Peyer's patch (tissue), 4 donors: ENCODE data around the gene CNTNAP2. TPM values are rescaled to one million over a fixed set of nuclear protein-coding genes. Genes with fewer than 3 reads are reported as not detected.

Source experiments
- DNase-seq, 3 donors: peaks; one replicate each; pipeline ENCODE4 v3.0.0-alpha.2; 2017 to 2019
- H3K27ac ChIP-seq, 4 donors: fragments of 200-600 bp; sonication (generic); one replicate each; pipeline ENCODE4 v1.5.1; 2016 to 2019
- H3K27me3 ChIP-seq, 2 donors: fragments of 200-600 bp; sonication (generic); one replicate each; pipeline ENCODE4 v1.5.1; 2019
- H3K36me3 ChIP-seq, 3 donors: fragments of 200-600 bp; sonication (generic); one replicate each; pipeline ENCODE4 v1.5.1; 2016 to 2019
- H3K4me1 ChIP-seq, 4 donors: fragments of 200-600 bp; sonication (generic); one replicate each; pipeline ENCODE4 v1.5.1; 2016 to 2019
- H3K4me3 ChIP-seq, 4 donors: fragments of 200-600 bp; sonication (generic); 1 replicate in 3 of 4; 2 replicates in 1 of 4; pipeline ENCODE4 v1.5.1; 2016 to 2019; ENCODE audit warnings: mild to moderate bottlenecking in 1 of 4
- H3K9me3 ChIP-seq, 4 donors: fragments of 200-600 bp; sonication (generic); one replicate each; pipeline ENCODE4 v1.5.1; 2016 to 2019; ENCODE audit warnings: mild to moderate bottlenecking in 1 of 4
- POLR2A ChIP-seq, 2 donors: fragments of 450-650 bp; IDR thresholded peaks; one replicate each; pipeline ENCODE4 v1.5.1; 2017; ENCODE audit warnings: antibody characterized with exemption in 2 of 2, mild to moderate bottlenecking in 2 of 2, moderate library complexity in 2 of 2
- total RNA-seq, 4 donors: library from RNA; depleted of rRNA; stranded (reverse); fragments of >200 nt; gene quantifications; one replicate each; pipeline ENCODE4 v1.1.0, GENCODE V29; 2016
- TF ChIP-seq, protein P1 (sequence below), 6 experiments: fragments of 450-650 bp in 4 of 6; fragments of 200-600 bp in 2 of 6; sonication (generic) in 1 of 6; IDR thresholded peaks; one replicate each; pipeline ENCODE4 v1.5.1; 2017 to 2019; ENCODE audit warnings: antibody characterized with exemption in 6 of 6, mild to moderate bottlenecking in 3 of 6, moderate library complexity in 1 of 6

CNTNAP2 gene
- total RNA-seq, 4 donors from 2014 or later: 1.5 to 4.9 (median 3.6) TPM

DNA sequence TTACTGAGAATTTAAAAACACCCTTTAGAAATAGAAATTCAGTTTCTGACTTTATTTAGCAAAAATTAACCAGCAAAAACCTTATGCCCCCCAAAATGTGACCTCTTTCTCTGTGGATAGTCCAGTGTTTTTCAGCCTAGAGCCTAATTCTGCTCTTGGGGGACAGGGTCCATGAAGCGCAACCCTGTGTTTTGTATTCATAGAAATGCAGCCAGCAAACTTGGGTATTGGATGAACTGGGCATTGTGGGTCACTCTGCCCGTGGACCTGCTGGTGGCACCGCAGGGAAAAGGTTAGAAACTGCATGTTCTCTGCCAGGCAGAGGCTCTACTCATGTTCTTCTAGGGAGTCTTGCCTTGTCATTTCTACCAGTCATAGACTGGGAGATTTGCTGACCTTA lies 1686.5 kb downstream of the CNTNAP2 start:
- Histone ChIP-seq H3K36me3 (no peaks in the 10 kb centered on the region), H3K27me3 (no peaks in the 10 kb centered on the region), H3K4me3 (no peak overlapping the region), H3K9me3 (no peaks in the 10 kb centered on the region), H3K4me1 (no peaks in the 10 kb centered on the region), H3K27ac (no peak overlapping the region)
- DNase-seq: no peak
- TF ChIP-seq POLR2A (IDR thresholded peaks at IDR 0.05): no peak
- TF ChIP-seq, protein P1, sequence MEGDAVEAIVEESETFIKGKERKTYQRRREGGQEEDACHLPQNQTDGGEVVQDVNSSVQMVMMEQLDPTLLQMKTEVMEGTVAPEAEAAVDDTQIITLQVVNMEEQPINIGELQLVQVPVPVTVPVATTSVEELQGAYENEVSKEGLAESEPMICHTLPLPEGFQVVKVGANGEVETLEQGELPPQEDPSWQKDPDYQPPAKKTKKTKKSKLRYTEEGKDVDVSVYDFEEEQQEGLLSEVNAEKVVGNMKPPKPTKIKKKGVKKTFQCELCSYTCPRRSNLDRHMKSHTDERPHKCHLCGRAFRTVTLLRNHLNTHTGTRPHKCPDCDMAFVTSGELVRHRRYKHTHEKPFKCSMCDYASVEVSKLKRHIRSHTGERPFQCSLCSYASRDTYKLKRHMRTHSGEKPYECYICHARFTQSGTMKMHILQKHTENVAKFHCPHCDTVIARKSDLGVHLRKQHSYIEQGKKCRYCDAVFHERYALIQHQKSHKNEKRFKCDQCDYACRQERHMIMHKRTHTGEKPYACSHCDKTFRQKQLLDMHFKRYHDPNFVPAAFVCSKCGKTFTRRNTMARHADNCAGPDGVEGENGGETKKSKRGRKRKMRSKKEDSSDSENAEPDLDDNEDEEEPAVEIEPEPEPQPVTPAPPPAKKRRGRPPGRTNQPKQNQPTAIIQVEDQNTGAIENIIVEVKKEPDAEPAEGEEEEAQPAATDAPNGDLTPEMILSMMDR (IDR thresholded peaks at IDR 0.05): no peak

DNA sequence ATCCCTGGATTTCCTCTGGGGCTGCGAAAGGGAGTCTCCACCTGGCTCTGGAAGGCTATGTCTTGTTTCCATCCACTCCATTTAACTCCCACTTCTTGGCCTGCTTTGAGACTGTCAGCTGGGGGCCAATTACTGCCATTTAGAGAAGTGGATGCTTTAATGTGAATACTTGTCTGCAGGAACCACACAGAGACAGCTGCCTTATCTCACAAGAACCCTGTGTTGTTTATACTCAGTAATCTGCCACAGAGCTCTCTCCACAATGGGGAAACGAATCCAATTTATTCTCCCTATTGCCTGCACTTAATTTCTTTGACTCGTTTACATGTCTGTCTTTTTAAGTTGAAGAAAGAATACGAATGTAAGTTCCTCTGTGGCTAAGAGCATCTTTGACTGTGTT lies 1687.0 kb downstream of the CNTNAP2 start:
- H3K4me1 ChIP-seq: no peaks in the 10 kb centered on the region
- H3K27me3 ChIP-seq: no peaks in the 10 kb centered on the region
- no peak for DNase-seq
- TF ChIP-seq POLR2A (IDR thresholded peaks at IDR 0.05): no peak
- TF ChIP-seq, protein P1 (IDR thresholded peaks at IDR 0.05): no peak
- no peak overlapping the region for H3K4me3 ChIP-seq
- H3K27ac ChIP-seq: no peak overlapping the region
- no peaks in the 10 kb centered on the region for H3K9me3 ChIP-seq
- H3K36me3 ChIP-seq: no peaks in the 10 kb centered on the region

DNA sequence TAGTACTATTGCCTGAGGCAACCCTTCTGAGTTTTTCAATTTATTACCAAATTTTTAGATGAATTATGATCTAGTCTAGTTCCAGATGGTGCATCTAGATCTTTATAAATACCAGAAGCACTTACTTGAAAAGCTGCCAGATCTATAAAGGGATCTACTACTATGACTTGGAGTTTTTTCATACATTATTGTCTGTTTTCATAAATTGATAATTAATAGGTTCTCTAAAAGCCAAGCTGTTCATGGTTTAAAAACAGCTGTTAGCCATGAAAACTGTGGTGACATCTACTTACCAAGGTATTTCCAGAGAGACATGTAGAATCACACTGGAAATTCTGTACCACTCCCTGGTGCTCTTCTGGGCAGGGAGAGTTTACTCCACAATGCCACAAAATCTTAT lies 1687.4 kb downstream of the CNTNAP2 start:
- TF ChIP-seq POLR2A (IDR thresholded peaks at IDR 0.05): no peak
- TF ChIP-seq, protein P1 (IDR thresholded peaks at IDR 0.05): no peak
- no peaks in the 10 kb centered on the region for H3K36me3 ChIP-seq
- no peak overlapping the region for H3K27ac ChIP-seq
- no peaks in the 10 kb centered on the region for H3K9me3 ChIP-seq
- no peaks in the 10 kb centered on the region for H3K27me3 ChIP-seq
- no peak for DNase-seq
- H3K4me3 ChIP-seq: no peak overlapping the region
- H3K4me1 ChIP-seq: no peaks in the 10 kb centered on the region

DNA sequence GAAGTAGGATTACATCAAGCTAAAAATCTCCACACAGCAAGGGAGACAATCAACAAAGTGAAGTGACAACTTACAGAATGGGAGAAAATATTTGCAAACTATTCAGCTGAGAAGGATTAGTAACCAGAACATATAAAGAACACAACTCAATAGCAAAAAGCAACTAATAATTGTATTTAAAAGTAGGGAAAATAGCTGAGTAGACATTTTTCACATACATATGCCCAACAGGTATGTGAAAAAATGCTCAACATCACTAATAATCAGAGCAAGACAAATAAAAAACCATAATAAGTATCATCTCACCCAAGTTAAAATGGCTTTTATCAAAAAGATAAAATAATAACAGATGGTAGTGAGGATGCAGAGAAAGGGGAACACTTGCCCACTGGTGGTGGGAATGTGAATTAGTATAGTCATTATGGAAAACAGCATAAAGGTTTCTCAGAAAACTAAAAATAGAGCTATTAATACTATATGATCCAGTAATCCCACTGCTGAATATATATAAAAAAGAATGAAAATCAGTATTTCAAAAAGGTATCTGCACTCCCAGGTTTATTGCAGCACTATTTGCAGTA lies 1689.5 kb downstream of the CNTNAP2 start:
- H3K36me3 ChIP-seq: no peaks in the 10 kb centered on the region

DNA sequence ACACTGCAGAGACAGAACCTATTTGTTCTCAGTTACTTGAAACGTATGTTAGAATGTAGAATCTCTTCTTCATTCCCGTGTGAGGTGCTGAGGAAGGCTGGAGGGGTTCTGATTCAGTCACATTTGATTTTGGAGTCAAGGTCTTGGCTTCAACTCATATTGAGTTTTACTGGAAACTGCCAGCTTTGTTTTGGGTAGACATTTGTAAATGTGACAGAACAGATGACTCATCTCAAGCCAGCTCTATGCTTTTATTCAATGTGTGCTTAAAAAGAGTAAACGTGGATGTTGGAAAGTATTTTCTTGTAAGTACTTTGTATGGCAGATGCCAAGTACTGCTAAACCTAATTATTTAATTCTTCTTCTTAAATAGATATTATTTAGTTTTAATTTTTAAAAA lies 1693.2 kb downstream of the CNTNAP2 start:
- no peaks in the 10 kb centered on the region for H3K9me3 ChIP-seq
- H3K4me3 ChIP-seq: no peak overlapping the region
- H3K27me3 ChIP-seq: no peaks in the 10 kb centered on the region
- no peak overlapping the region for H3K27ac ChIP-seq
- H3K4me1 ChIP-seq: no peaks in the 10 kb centered on the region
- no peak for DNase-seq
- H3K36me3 ChIP-seq: no peaks in the 10 kb centered on the region
- no peak for TF ChIP-seq POLR2A (IDR thresholded peaks at IDR 0.05)
- TF ChIP-seq, protein P1 (IDR thresholded peaks at IDR 0.05): no peak

More for the DNA sequence above, 1689.5 kb downstream of the CNTNAP2 start:
- Histone ChIP-seq H3K27ac (no peak overlapping the region), H3K27me3 (no peaks in the 10 kb centered on the region), H3K9me3 (no peaks in the 10 kb centered on the region), H3K4me1 (no peaks in the 10 kb centered on the region), H3K4me3 (no peak overlapping the region)
- no peak for TF ChIP-seq POLR2A (IDR thresholded peaks at IDR 0.05)
- TF ChIP-seq, protein P1 (IDR thresholded peaks at IDR 0.05): no peak
- DNase-seq: no peak

DNA sequence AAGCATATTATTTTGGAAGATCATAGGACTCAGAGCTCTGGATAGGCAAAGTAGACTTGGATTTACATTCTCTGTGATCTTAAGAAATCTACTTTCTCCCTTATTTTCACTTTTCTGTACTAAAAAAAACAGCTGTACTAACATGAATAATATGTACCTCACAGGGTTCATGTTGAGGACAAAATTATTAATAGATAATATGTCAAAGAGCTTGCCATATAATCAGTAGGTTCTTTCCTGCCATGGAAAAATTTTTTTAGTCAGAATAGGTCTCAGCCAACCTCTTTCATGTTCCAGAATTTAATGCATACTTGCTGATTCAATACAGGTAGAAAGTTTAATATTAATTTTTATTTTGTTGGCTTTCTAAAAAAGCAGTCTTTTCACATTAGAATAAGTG lies 1693.7 kb downstream of the CNTNAP2 start:
- no peak for DNase-seq
- no peaks in the 10 kb centered on the region for H3K36me3 ChIP-seq
- no peak overlapping the region for H3K4me3 ChIP-seq
- no peaks in the 10 kb centered on the region for H3K27me3 ChIP-seq
- no peaks in the 10 kb centered on the region for H3K9me3 ChIP-seq
- H3K27ac ChIP-seq: no peak overlapping the region
- H3K4me1 ChIP-seq: no peaks in the 10 kb centered on the region
- TF ChIP-seq POLR2A (IDR thresholded peaks at IDR 0.05): no peak
- TF ChIP-seq, protein P1 (IDR thresholded peaks at IDR 0.05): no peak
